GM18499 (cell line): ENCODE measurements around the gene HTR4.
"Not testable (repeated sequence)": the region's sequence is repeated elsewhere in the genome, so short reads cannot be mapped to it uniquely, and the experiment has no call there.

ENCODE experiments used
- ATAC-seq: cut with Tn5 transposase; IDR thresholded peaks from one replicate; pipeline ENCODE4 v1.9.1; 2021; ENCODE audit warnings: moderate number of reproducible peaks; ENCODE audit not compliant: insufficient read depth, unreplicated experiment

Gene HTR4, protein sequence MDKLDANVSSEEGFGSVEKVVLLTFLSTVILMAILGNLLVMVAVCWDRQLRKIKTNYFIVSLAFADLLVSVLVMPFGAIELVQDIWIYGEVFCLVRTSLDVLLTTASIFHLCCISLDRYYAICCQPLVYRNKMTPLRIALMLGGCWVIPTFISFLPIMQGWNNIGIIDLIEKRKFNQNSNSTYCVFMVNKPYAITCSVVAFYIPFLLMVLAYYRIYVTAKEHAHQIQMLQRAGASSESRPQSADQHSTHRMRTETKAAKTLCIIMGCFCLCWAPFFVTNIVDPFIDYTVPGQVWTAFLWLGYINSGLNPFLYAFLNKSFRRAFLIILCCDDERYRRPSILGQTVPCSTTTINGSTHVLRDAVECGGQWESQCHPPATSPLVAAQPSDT

DNA sequence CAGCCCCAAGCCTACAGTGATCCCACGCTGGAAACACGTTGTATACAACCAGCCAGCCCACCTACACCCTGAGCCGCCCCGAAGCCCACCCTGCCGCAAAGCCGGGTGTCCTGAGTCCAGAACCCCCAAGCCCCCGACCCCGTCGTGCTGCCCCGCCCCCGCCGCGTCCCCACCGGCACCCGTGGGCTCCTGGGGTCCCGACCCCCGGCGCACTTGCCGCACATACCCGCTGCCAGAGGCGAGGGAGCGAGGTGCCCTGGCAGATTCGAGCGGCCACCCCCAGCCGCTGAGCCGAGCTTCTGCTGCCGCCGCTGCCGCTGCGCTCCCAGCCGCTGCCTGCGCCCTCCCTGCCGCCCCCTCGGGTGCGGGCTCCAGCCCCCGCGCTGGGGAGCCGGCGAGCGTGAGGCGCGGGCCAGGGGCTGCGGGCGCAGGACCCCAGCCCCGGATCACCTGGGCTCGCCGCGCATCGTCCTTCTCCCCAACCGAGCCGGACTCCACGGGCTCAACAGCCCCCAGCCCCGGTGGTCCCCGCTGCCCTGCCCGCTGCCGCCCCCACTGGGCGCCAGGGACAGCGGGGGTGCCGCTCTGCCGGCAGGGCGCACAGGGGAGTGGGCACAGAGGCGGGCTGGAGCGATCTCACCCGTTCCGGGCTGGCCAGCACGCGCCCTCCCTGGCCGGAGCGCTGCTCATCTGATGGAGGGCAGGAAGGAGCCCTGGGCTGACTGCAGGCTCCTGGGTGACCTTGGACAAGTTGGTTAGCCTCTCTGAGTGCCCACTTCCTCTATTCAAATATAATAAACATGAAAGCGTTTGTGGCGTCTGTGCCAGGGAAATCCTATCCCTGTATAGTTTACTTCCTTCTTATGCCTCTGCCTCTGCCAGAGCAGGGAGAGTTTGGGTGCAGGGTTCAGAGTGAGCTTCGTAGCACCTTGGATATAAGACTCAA is at the start of gene HTR4:
HTR4 (minus strand) TSS at position 692 of the 946 bp plus-strand sequence. CDS start 17,513 bp downstream, outside the sequence.
- no peak for ATAC-seq

DNA sequence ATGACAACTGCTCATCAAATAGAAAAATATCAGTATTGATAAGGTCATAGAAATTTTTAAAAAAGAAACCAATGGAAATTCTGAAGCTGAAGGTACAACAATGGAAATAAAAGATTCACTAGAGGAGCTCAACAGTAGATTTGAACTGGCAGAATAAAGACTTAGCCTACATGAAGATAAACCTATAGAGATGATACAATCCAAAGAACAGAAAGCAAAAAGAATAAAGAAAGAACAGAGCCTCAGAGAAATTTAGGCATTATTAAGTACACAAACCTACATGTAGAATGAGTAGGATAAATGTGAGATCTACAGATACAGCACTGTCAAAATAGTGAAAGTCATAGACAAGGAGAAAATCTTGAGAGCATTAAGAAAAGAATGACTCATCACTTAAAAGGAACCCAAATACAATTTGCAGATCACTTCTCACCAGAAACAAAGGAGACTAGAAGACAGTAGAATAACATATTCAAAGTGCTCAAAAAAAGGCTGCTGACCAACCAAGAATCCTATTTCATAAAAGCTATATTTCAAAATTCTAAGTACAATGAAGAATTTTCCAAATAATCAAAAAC is 47.8 kb upstream of the HTR4 start:
- ATAC-seq = no peak

DNA sequence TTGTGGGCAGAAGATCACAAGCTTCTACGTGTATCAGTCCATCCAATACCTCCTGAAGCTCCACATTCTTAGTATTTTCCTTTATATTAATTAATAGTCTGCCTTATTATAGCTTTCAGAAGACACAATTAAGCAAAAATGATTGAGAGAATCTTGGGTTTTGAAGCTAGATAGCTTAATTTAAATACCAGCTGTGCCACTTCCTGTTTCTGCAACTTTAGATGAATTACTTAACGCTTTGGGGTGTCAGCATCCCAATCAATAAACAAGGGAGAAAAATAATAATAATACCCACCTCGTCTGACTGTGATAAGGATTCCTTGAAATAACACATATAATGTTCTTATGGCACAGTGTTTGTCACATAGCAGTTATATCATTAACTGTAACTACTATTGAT is 44.7 kb upstream of the HTR4 start:
- ATAC-seq = no peak

DNA sequence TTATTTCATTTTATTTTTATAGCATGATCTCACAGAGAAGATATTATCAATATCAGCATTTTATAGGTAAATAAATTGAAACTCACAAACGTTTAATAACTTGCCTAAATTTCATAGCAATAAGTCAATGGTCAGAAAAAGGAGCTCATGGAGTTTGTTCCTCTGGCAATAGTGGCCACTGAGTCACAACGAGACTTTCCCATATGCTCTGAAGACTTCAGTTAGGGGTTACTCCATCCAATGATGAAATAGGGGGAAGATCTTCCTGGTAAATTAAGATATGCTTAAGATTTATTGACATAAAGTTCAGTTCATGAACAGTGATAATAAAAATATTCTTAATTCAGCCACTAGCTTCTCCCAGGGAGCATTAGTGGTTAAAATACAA is 43.5 kb upstream of the HTR4 start:
- no peak for ATAC-seq

DNA sequence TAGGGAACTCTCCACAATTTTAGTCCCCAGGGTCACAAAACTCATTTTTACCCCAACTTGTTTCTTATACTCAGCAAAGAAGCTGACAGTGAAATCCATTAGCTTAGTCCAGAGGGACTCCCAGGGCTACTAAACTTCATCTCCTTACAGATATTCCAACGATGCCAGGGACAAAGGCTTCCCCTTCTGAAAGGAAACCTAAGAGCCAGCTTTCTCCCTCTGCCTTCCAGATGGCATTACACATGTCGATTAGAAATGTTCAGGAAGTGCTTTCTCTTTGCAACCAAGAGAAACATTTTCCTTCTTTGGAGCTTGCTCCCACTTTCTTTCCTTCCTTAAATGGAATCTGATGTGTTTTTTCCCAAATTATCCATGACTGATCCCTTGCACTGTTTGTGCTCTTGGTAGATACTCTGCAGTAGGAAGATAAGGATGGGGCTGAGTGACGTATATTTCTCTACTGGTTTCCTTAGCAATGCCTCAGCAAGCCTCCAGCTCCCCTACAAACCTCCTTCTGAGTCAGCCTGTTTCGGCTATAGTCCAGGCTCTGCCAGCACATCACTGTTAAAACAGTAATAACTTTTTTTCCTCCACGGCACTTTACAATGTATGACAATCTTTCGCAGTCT is 43.0 kb upstream of the HTR4 start:
- no peak for ATAC-seq

DNA sequence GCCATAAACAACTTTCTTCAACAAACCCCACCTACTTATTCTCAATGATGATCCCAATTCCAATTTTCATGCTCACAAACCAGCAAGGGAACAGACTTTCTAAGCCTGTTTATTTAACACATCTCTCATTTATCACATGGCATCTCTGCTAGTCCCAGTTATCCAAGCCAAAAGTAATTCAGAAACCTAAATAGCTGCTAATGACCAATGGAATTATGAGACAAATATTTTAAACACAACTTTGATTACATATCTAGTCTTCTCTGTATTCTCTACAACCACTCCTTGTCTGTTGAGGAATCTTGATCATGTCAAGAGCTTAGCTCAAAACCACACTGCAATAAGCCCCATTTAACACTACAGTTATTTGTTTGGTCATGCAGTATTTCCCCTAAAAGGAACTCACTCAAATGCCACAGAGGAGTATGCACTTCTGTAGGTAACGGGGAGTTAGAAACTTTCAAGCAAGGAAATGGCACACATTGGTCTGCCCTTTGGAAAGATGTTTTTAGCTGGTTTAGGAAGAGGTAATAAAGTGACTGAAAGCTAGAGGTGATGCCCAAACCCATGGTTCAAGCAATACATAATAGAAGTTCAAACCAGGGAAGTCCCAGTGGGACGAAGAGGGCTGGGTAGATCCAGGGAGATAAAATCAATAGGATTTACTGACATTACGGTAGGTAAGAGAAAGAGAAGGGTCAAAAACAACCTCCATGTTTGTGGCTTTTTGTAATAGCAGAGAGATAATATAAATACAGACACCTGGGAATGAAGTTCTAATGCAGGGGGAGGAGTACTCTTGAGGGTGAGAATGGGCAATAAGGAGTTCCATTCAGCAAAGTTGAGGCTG is 42.1 kb upstream of the HTR4 start:
- no peak for ATAC-seq

DNA sequence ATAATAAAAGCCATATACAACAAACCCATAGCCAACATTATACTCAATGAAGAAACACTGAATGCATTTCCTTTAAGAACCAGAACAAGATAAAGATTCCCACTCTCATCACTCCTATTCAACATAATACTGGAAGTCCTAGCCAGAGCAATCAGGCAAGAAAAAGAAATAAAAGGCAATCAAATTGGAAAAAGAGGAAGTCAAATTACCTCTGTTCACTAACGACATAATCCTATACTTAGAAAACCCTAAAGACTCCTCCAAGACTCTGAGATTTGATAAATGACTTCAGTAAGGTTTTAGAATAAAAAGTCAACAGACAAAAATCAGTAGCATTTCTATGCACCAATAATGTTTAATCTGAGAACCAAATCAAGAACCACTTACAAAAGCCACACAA is 36.6 kb upstream of the HTR4 start:
- ATAC-seq = no peak

DNA sequence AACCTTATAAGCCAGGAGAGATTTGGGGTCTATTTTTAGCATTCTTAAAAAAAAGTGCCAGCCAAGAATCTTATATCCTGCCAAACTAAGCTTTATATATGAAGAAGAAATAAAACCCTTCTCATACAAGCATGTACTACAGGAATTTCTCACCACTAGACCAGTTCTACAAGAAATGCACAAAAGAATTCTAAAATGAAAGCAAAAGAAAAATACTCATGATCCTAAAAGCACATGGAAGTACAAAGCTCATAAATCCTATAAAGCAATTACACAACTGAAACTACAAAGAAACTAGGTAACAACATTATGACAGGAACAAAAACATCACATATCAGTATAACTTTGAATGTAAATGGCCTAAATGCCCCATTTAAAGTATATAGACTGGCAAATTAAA is 34.5 kb upstream of the HTR4 start:
- no peak for ATAC-seq

DNA sequence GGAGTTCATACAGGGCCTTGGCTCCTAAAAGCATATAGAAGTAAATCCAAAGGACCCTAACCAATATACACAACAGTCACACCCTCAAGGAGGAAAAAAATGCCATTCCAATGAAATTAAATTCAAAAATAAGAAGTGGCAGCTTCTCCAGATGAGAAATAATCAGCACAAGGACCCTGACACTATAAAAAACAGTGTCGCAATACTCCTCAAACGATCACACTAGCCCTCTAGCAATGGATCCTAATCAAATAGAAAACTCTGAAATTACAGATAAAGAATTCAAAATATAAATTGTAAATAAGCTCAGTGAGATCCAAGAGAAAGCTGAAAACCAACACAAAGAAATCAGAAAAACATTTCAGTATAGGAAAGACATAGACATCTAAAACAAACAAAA is 33.5 kb upstream of the HTR4 start:
- ATAC-seq = no peak

DNA sequence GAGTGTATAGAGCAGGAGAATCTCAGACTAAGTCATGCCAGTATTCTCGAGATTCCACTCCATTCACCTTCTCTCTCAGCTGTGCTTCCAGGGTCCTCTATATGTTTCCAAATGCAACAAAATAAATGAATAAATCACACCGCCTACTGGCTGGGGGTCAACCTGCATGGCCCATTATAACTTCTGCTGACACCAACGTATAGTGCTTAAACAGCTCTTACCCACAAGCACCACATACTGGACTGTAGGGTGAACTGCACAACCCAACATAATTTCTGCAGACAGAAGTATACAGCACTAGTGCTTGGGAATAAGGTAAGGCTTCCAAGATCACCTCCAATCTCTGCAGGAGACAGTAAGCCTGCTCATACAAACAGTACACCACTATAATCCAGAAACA is 33.1 kb upstream of the HTR4 start:
- peak; percentile 87 for ATAC-seq

DNA sequence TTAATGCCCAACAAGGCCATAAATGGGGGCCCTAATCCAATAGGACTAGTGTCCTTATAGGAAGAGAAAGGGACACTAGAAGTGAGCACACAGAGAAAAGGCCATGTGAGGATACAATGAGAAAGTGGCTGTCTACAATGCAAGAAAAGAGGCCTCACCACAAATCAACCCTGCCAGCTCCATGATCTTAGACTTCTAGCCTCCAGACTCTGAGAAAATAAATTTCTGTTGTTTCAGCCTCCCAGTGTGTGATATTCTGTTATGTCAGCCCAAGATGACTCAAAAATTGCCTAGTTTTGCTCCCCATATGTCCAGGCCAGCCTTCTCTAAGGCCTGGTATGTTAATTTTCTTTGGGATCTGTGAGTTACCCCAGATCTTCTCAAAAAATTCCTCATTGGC is 32.3 kb upstream of the HTR4 start:
- ATAC-seq = no peak

DNA sequence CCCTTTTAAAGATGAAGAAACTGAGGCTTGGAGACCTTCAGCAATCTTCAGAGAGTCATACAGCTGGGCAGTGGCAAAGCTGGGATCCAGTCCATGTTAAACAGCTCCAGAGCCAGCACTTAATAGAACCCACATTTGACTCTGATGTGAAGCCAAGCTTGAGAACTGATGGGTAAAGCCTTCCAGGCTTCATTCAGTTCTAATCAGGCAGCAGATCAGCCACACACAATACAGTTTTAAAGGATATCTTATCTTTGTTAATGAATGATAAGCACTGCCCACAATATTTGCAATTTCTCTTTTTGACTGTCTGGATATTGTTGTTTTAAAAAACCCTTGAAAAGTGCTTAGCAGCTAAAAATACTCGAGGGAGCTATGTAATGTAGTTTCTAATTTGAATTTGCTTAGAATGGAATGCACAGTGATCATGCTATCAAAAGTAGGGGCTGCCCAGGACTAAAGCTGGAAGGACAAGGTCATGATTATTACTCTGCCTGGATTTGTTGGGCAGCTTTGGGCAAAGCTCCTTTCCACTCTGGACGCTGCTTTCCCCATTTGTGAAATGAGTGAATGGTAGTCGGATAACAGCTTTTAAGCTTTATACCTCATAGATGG is 31.3 kb upstream of the HTR4 start:
- ATAC-seq = no peak

DNA sequence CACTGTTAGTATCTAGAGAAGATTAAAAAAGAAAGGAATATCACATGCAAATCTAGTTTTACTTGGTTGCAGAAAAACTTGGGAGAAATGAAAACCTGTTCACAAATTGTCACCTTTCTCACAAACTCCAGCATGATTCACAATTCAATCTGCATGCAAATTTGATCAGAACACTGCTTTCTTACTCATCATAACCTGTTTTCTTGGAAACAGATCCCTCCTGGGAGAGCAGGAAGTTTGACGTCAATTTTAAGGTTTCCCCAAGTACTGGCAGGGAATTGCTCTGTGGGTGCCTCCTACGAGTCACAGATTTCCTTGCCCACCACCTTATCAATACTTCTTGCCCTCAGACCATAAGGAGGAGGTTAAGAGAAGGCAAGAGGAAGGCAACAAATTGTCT is 30.2 kb upstream of the HTR4 start:
- ATAC-seq = no peak

DNA sequence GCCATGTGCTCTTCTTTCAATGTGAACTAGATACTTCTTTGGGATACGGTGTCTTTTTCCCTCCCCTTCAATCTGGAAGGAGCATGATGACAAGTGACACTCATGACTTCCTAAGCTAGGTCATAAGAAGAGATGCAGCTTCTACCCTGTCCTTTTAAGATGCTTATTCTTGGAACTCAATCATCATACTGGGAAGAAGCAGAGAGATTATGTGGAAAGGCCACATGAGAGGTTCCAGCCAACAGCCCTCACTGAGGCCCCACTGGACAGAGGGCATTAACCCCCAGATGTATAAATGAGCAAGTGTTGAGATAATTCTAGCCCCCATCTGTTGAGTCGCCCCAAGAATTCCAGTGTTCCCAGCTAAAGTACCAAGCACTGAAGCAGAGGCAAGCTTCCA is 29.3 kb upstream of the HTR4 start:
- ATAC-seq = no peak

DNA sequence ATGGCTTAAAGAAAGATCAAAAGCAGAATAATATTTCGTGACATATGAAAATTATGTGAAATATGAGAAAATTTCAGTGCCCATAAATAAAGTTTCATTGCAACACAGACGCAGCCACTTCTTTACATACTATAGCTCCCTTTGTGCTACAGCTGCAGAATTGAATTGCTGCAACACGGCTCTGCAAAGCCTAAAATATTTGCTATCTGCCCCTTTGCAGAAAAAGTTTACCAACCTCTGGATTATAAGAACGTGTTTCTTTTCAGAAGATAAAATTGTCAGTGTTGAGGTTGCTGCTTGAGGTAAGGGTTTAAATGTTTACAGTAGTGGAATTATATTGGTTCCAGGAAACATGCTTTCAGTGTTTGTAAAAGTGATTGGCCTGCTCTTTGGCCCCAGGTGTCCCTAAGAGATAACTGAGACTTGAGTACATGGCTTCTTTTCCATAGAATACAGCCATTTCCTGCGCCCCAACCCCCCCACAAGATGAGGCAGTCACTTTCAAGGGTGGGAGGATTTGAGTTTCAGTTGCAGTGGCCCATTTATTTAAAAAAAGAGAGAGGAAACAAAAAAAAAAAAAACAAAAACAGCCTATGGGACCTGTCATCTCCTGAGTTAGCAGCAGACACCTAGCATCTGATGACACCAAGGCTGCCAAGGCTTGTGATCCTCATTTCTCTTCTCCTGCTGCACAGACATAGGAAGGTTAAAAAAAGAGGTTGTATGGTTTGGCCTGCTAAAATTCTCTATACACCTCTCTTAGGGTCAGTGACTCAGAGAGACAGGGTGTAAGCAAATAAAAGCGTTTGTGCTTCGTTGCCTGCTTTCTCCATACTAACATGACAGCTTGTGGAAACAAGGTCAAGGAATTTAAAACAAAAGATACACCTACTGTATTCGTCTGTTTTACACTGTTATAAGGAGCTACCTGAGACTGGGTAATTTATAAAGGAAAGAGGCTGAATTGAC is 28.0 kb upstream of the HTR4 start:
- ATAC-seq = no peak

DNA sequence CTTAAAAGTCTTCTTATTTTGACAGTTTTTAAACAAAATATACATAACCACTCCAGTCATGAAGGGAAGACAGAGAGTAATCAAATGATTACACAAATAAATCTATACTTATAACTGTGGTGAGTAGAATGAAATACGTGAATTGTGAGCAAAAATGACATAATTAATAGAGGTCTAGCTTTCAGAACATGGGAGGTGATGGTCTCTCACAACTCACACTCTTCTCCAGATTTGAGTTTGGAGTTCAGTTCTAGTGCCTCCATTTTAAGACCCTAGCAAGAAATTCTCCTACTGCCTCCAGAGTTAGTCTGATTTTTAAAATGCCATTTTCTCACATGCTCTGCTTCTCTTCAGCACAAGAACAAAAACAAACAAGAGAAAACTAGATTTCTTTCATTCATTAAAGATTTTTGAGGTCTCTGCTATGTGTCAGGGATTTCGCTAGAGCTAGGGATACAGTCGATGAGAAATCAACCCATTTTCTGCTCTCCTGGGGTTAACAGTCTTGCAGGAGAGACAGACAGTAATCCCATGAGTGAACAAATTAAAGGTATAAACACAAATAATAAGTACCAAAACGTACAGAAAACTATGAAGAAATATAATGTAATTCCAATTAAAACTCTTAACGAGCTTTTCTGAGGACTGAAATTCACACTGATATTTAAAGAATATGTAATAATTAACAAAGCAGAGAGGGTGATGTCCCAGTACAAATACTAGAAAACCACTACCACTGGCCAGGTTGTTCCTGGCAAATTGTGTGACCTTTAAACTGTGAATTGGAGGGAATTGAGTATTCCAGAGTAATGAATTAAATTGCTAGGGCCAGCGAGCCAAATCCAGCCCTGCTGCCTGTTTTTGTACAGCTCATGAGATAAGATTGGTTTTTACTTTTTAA is 27.1 kb upstream of the HTR4 start:
- no peak for ATAC-seq

DNA sequence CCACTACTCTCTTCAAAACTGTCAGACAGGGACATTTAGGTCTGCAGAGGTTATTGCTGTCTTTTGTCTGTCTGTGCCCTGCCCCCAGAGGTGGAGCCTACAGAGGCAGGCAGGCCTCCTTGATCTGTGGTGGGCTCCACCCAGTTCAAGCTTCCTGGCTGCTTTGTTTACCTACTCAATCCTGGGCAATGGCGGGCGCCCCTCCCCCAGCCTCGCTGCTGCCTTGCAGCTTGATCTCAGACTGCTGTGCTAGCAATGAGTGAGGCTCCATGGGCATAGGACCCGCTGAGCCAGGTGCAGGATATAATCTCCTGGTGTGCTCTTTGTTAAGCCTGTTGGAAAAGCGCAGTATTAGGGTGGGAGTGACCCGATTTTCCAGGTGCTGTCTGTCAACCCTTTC is 19.4 kb upstream of the HTR4 start:
- ATAC-seq = not testable (repeated sequence)
